ACC112 (cell line): ENCODE data around the gene TBRG4.

ENCODE experiments used
- H2AFZ ChIP-seq: fragments of 200-600 bp; sonication (generic); one replicate; pipeline ENCODE4 v1.6.0; 2017; ENCODE audit warnings: antibody characterized with exemption, low read length; ENCODE audit not compliant: unreplicated experiment
- H3K27ac ChIP-seq: fragments of 200-600 bp; sonication (generic); 2 replicates; pipeline ENCODE4 v1.5.1; 2014; ENCODE audit warnings: low read depth, mild to moderate bottlenecking, antibody characterized with exemption, low read length, moderate library complexity
- H3K27me3 ChIP-seq: fragments of 200-600 bp; sonication (generic); 2 replicates; pipeline ENCODE4 v1.6.1; 2014; ENCODE audit warnings: mild to moderate bottlenecking, antibody characterized with exemption, low read length, moderate library complexity, mixed read lengths; ENCODE audit not compliant: insufficient read depth
- H3K36me3 ChIP-seq: fragments of 200-600 bp; sonication (generic); 2 replicates; pipeline ENCODE4 v1.6.1; 2016; ENCODE audit warnings: mild to moderate bottlenecking, antibody characterized with exemption, low read length, moderate library complexity, mixed read lengths; ENCODE audit not compliant: insufficient read depth
- H3K4me1 ChIP-seq: fragments of 200-600 bp; sonication (generic); one replicate; pipeline ENCODE4 v1.6.1; 2016; ENCODE audit warnings: low read length, mixed read lengths; ENCODE audit not compliant: insufficient read depth, unreplicated experiment, control insufficient read depth
- H3K4me3 ChIP-seq: fragments of 200-600 bp; sonication (generic); 2 replicates; pipeline ENCODE4 v1.5.1; 2014; ENCODE audit warnings: mild to moderate bottlenecking, low read depth, low read length
- H3K79me2 ChIP-seq: fragments of 200-600 bp; sonication (generic); one replicate; pipeline ENCODE4 v1.6.0; 2016; ENCODE audit warnings: low read length; ENCODE audit not compliant: control insufficient read depth, unreplicated experiment, insufficient read depth

Gene TBRG4

GRCh38 chr7:45064047-45064725 is 47.3 kb downstream of the TBRG4 start:
- H3K36me3 ChIP-seq: peaks cover 4% of the 10 kb centered on the region; the same call in 1 of the 2 replicates
- no peaks in the 10 kb centered on the region for H3K4me1 ChIP-seq
- H3K27ac ChIP-seq: no peak overlapping the region
- H3K27me3 ChIP-seq: no peaks in the 10 kb centered on the region
- no peak overlapping the region for H3K4me3 ChIP-seq
- H2AFZ ChIP-seq: no peak overlapping the region
- peaks cover 10% of the 10 kb centered on the region for H3K79me2 ChIP-seq

- Histone ChIP-seq H2AFZ (no peak overlapping the region), H3K4me1 (no peaks in the 10 kb centered on the region), H3K27ac (no peak overlapping the region), H3K79me2 (peaks cover 18% of the 10 kb centered on the region), H3K4me3 (no peak overlapping the region), H3K36me3 (peaks cover 4% of the 10 kb centered on the region; the same call in 1 of the 2 replicates), H3K27me3 (no peaks in the 10 kb centered on the region)
These were observed 49.6 kb downstream of the TBRG4 start for GRCh38 chr7:45061806-45062425.

GRCh38 chr7:45061352-45061751 is 50.1 kb downstream of the TBRG4 start:
- Histone ChIP-seq H3K27me3 (no peaks in the 10 kb centered on the region), H2AFZ (no peak overlapping the region), H3K79me2 (peaks cover 17% of the 10 kb centered on the region), H3K4me1 (no peaks in the 10 kb centered on the region), H3K27ac (no peak overlapping the region), H3K36me3 (peaks cover 4% of the 10 kb centered on the region; the same call in 1 of the 2 replicates), H3K4me3 (no peak overlapping the region)

GRCh38 chr7:45060295-45060694 is 51.2 kb downstream of the TBRG4 start:
- Histone ChIP-seq H2AFZ (no peak overlapping the region), H3K27ac (no peak overlapping the region), H3K79me2 (peaks cover 15% of the 10 kb centered on the region), H3K4me3 (no peak overlapping the region), H3K4me1 (no peaks in the 10 kb centered on the region), H3K36me3 (peaks cover 10% of the 10 kb centered on the region; the same call in 1 of the 2 replicates), H3K27me3 (no peaks in the 10 kb centered on the region)

GRCh38 chr7:45057878-45058277 is 53.6 kb downstream of the TBRG4 start:
- H3K4me3 ChIP-seq: no peak overlapping the region
- H3K79me2 ChIP-seq: peaks cover 15% of the 10 kb centered on the region
- H2AFZ ChIP-seq: no peak overlapping the region
- H3K36me3 ChIP-seq: 0 out of 2 replicates have a peak, but pooled peaks cover 6% of the 10 kb centered on the region
- no peak overlapping the region for H3K27ac ChIP-seq
- H3K4me1 ChIP-seq: no peaks in the 10 kb centered on the region
- no peaks in the 10 kb centered on the region for H3K27me3 ChIP-seq

GRCh38 chr7:45055594-45056219 is 55.8 kb downstream of the TBRG4 start:
- Histone ChIP-seq H3K36me3 (0 out of 2 replicates have a peak, but pooled peaks cover 6% of the 10 kb centered on the region), H3K4me1 (no peaks in the 10 kb centered on the region), H3K27ac (no peak overlapping the region), H3K4me3 (no peak overlapping the region), H3K79me2 (peaks cover 8% of the 10 kb centered on the region), H2AFZ (no peak overlapping the region), H3K27me3 (no peaks in the 10 kb centered on the region)

GRCh38 chr7:45055016-45055415 is 56.5 kb downstream of the TBRG4 start:
- no peaks in the 10 kb centered on the region for H3K27me3 ChIP-seq
- 0 out of 2 replicates have a peak, but pooled peaks cover 6% of the 10 kb centered on the region for H3K36me3 ChIP-seq
- H3K4me1 ChIP-seq: no peaks in the 10 kb centered on the region
- no peak overlapping the region for H3K4me3 ChIP-seq
- no peak overlapping the region for H2AFZ ChIP-seq
- H3K27ac ChIP-seq: no peak overlapping the region
- H3K79me2 ChIP-seq: peaks cover 8% of the 10 kb centered on the region

- Histone ChIP-seq H3K27ac (no peak overlapping the region), H3K27me3 (no peaks in the 10 kb centered on the region), H2AFZ (no peak overlapping the region), H3K4me1 (no peaks in the 10 kb centered on the region), H3K79me2 (peaks cover 8% of the 10 kb centered on the region), H3K36me3 (0 out of 2 replicates have a peak, but pooled peaks cover 6% of the 10 kb centered on the region), H3K4me3 (no peak overlapping the region)
These were observed 57.1 kb downstream of the TBRG4 start for GRCh38 chr7:45054442-45054841.

- Histone ChIP-seq H2AFZ (no peak overlapping the region), H3K27ac (no peak overlapping the region), H3K4me3 (no peak overlapping the region), H3K36me3 (0 out of 2 replicates have a peak, but pooled peaks cover 6% of the 10 kb centered on the region), H3K79me2 (peaks cover 8% of the 10 kb centered on the region), H3K27me3 (no peaks in the 10 kb centered on the region), H3K4me1 (no peaks in the 10 kb centered on the region)
These were observed 57.6 kb downstream of the TBRG4 start for GRCh38 chr7:45053941-45054340.

- no peaks in the 10 kb centered on the region for H3K4me1 ChIP-seq
- 0 out of 2 replicates have a peak, but pooled peaks cover 6% of the 10 kb centered on the region for H3K36me3 ChIP-seq
- H3K4me3 ChIP-seq: no peak overlapping the region
- H3K79me2 ChIP-seq: peaks cover 8% of the 10 kb centered on the region
- H3K27me3 ChIP-seq: no peaks in the 10 kb centered on the region
- no peak overlapping the region for H3K27ac ChIP-seq
- H2AFZ ChIP-seq: no peak overlapping the region
These were observed 58.1 kb downstream of the TBRG4 start for GRCh38 chr7:45053401-45053800.
